ENCODE measurements around the gene MYCN.
A peak's percentile ranks its signal among the peaks of the same experiment; 100 is the strongest.
"Not testable (repeated sequence)": the region's sequence is repeated elsewhere in the genome, so short reads cannot be mapped to it uniquely, and the experiment has no call there.

The MYCN gene

DNA sequence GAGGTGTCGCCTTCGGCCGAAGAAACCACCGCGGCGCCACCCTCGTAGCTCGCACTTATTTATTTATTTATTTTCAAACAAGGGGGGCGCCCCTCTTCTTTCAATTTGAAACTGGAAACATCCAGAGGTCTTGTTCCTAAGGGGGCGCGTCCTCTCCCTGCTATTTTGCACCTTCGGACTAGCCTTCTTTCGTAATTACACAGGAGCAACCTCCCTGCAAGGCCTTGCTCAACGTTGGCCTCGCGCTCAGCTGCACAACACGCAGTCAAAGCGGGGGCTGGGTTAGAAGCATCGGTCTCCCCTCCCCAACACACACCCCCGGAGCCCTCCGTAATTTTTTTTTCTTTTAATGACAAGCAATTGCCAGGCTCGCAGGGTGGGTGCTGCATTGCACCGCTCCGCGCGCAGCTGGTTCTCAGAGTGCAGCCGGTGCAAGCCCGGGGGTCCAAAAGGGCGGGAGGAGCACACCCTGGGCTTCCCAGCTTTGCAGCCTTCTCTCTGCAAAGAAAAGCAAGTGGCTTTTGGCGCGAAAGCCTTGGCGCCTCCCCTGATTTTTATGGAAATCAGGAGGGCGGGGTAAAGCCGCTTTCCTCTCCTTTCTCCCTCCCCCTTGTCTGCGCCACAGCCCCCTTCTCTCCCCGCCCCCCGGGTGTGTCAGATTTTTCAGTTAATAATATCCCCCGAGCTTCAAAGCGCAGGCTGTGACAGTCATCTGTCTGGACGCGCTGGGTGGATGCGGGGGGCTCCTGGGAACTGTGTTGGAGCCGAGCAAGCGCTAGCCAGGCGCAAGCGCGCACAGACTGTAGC lies at the start of gene MYCN:
Gene MYCN (plus strand): TSS at position 697 of the 807 bp plus-strand sequence. CDS start 1,515 bp downstream, outside the sequence.
- peak; percentile 100 for DNase-seq

DNA sequence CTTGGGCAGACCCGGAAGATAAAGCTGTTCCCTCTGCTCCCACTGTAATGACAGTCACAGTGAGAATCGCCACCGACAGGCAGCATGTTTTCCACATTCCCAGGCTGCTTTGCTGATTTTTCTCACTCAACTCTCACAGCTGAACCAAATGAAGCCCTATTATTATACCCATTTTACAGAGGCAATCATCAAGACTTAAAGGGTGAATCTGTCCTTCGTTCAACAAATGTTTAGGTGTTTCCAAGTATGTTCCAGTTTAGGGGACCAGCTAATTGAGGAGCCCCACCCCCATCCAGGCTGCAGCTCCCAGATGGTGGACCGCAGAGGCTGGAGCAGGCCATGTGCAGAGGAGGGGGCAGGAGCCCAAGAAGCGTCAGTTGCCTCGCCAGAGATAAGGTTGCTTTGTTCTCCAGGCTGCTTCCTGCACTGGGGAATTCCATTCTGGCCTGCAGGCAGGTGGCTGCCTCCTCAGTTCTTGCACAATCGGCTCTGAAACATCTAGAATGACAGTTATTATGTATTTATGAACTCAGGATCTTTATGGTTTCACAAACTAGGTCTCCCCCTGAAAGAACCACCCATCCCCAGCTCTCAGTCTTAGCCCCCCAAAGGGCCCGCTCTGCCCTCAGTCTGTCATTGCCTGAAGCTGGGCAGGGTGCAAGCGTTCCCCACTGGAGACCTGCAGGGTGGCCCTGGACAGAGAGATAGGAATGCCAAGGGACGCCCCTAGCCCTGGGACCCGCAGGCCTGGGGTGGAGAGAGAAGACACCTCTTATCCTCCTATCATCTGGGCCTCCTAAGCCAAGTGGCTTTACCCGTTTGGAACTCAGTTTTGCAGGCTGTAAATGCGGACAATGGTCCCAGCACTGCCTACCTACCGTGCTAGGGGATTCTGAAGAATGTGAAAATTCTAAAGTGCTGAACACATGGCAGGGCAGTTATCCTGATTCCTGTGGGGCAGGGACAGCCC lies 49.1 kb upstream of the MYCN start:
- peak; percentile 100 for DNase-seq

- no peak for DNase-seq
Observed at GRCh38 chr2:15892151-15892880, 48.0 kb upstream of the MYCN start.

- no peak for DNase-seq
Observed at GRCh38 chr2:15893085-15893484, 47.3 kb upstream of the MYCN start.

DNA sequence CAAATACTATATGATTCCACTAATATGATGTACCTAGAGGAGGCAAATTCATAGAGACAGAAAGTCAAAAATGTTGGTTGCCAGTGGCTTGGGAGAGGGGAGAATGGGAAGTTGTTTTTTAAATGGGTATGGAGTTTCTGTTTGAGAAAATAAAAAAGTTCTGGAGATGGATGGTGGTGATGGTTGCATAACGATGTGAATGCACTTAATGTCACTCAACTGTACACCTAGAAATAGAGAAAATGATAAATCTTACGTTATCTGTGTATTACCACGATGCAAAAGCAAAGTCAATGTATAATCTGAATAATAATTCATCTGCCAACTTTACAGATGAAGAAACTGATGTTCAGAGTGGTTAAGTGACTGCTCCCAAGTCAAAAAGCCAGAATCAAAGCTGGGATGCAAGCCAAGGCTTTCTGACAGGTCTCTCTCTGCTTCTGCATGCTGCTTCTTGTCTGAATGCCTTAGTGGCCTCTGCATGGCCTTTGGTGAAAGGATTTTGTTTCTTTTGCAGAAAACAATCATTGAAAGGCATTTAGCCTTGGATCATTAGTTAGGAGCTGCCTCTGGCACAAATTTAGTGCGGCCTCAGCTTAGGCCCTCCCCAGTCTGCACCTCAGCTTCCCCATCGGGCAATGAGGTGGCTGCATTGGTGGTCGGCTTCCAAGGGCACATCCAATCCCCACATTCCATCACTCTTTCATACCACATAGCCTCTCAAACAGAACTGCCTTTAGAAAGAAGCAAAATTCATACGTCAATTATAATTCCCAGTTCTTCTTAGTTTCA lies 46.5 kb upstream of the MYCN start:
- no peak for DNase-seq

DNA sequence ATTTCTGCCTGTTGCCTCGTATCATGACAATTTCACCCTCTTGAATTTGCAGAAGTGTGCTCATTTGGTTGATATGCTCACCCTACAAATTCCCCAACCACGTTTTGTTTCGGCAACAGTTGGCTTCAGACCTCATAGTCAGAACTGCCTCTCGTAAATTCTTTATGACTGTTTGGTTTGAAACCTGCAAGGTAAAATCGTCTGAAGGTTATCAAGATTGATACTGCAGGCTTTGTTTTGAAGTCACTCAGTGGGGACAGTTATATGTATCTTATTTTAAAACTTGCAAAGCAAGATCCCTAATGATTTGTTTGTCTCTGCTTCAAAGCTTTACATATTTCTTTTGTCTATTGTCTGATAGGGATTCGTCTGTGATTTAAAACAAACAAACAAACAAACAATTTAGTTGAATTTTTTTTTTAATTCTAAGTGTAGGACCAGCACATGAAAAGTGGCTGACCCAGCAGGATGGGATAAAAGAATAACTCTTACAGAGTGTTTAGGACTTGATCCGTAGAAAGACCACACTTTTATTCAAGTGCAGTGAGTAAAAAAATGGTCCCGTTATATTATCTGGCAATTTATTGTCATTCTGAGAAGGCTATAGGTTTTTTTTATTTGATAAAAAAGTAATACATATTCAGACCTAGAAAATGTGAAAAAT lies 45.7 kb upstream of the MYCN start:
- DNase-seq = peak; percentile 100

DNA sequence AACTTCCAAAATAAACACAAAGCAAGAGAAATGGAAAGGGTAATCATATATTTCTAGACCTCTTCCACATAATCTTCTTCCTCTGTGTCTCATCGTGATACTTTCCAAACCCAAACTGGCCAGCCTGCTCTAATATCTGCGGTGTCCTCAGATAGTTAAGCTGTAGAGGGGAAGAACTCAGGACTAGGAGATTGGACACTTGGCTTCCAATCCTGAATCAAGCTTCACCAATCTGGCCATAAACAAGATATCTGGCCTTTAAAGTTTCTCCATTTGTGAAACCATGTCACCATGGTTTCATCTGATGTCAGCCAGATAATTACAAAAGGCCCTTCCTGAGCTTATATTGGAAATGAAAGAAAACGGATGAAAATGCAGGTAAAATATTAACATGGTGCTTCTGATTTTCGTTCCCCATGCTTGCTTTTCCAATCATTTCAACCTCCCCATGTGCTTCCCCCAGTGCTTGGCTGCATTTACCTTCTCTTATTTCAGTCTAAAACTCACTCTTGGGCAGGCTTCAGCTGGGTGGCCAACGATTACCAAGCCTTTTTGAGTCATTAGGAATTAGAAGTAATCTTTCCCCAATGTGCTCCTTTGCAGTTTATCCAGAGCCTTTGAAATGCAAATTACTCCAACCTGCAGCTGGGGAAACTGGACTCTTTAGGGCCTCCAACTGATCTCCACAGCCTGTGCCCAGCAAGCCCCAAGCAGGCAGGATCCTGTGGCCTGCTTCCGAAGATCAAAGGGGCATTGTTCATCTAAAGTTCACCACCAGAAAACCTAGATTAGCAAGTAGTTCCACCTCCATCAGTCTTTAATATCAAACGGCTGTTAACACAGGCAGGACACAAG lies 44.5 kb upstream of the MYCN start:
- DNase-seq = peak; percentile 100

DNA sequence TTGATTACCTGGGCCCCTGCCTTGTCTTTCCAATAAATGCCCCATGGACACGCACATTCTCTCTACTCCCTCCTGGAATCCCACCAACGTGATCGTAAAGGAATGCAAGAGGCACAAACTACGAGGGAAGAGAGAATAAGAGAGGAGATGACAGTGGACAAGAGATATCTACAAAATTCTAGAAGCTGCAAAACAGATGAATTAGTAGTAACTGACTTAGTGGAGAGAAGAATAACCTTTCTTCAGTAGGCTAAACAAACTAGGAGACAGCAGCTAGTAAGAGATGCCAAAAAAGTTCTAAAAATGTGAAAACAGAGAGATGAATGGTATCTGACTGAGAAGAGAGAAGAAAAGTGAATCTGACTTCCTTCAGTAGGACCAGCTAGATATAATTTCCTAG lies 43.5 kb upstream of the MYCN start:
- DNase-seq = no peak

DNA sequence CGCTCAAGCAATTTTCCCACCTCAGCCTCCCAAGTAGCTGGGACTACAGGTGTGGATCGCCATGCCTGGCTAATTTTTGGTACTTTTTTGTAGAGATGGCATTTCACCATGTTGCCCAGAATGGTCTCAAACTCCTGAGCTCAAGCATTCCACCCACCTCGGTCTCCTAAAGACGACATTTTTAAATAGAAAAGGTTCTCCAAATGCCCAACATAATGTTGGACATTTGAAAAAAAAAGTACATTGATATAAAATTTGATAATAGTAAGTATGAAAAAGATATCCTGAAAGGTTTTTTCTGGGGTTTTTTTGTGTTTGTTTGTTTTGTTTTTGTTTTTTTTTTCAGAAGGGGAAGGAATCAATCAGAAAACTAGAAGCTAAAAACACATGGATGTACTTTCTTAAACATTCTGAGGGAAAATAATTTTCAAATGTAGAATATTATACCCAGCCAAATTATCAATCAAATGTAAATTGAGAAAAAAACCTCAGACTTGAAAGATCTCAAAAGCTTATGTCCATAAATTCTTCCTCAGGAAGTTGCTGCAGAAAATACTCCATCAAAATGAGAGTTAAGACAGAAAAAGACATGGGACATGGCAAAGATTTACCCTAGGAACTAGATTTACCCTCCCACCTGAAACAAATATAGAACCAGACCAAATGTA lies 42.8 kb upstream of the MYCN start:
- DNase-seq = no peak

DNA sequence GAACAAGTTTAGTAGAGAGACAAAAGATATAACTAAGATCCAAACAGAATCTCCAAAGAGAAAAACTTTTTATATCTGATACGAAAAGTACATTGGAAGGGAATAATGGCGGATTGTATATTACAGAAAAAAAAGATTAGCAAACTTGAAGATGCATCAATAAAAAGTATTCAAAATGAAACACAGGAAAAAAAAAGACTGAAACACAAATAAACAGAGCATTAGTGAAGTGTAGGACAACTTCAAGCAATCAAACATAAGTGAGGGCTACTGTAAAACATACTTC lies 41.1 kb upstream of the MYCN start:
- DNase-seq = no peak

- no peak for DNase-seq
Observed at GRCh38 chr2:15899751-15900493, 40.4 kb upstream of the MYCN start.

DNA sequence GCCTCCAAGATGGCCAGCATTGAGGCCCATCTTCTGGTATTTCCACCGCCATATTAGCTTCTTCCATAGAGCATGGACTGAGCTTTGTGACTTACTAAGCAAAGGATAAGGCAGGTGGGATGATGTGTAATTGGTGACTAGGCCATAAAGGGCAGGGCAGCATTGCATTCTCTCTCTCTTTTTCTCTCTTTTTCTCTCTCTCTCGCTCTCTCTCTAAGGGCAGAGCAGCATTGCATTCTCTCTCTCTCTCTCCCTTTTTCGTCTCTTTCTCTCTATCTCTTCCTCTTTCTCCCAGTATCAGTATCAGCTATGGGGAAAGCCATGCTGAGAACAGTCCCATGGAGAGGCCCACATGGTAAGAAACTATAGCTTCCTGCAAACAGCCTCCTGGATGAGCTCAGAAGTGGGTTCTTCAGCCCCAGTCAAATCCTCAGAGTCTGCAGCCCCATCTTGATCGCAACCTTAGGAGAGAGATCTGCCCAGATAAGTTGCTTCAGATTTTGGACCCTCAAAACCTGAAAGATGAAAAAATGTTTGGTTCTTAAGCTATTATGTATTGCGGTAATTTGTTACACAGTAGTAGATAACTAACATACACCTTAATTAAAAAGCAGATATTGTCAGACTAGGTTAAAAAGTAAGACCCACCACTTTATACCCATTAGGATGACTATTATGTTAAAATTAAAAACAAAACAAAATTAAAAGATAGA lies 39.1 kb upstream of the MYCN start:
- no peak for DNase-seq

- DNase-seq = no peak
Observed at GRCh38 chr2:15901808-15902130, 38.6 kb upstream of the MYCN start.

- not testable (repeated sequence) for DNase-seq
Observed at GRCh38 chr2:15903910-15904309, 36.4 kb upstream of the MYCN start.

GRCh38 chr2:15905267-15905645 lies 35.1 kb upstream of the MYCN start:
- no peak for DNase-seq

DNA sequence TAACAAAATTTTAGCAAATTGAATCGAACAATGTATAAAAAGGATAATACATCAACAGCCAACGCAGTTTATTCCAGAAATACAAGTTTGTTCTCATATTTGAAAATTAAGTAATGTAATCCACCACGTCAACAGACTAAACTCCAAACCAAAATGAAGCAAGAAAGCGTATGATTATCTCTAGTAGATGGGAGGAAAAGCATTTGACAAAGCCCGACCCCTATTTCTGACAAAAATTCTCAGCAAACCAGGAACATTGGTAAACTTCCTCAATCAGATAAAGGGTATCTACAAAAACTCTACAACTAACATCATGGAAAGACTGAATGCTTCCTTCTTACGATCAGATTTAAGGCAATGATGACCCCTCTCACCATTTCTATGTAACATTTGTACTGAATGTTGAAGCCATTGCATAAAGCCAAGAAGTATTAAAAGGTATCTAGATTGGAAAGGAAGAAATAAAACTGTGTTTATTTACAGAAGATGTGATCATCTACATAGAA lies 34.3 kb upstream of the MYCN start:
- no peak for DNase-seq

DNA sequence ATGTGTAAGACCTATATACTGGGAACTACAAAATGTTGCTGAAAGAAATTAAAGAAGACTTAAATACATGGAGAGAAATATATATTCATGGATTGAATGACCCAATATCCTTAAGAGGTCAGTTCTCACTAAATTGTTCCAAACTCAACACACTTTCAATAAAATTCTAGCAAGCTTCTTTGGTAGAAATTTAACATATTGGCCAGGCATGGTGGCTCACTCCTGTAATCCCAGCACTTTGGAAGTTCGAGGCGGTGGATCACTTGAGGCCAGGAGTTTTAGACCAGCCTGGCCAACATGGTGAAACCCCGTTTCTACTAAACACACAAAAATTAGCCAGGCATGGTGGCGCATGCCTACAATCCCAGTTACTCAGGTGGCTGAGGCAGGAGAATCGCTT lies 33.6 kb upstream of the MYCN start:
- no peak for DNase-seq

GRCh38 chr2:15907461-15908324 lies 32.7 kb upstream of the MYCN start:
- no peak for DNase-seq
